Measurements from ENCODE around the gene ZNF385A.

- TF ChIP-seq, protein P1, sequence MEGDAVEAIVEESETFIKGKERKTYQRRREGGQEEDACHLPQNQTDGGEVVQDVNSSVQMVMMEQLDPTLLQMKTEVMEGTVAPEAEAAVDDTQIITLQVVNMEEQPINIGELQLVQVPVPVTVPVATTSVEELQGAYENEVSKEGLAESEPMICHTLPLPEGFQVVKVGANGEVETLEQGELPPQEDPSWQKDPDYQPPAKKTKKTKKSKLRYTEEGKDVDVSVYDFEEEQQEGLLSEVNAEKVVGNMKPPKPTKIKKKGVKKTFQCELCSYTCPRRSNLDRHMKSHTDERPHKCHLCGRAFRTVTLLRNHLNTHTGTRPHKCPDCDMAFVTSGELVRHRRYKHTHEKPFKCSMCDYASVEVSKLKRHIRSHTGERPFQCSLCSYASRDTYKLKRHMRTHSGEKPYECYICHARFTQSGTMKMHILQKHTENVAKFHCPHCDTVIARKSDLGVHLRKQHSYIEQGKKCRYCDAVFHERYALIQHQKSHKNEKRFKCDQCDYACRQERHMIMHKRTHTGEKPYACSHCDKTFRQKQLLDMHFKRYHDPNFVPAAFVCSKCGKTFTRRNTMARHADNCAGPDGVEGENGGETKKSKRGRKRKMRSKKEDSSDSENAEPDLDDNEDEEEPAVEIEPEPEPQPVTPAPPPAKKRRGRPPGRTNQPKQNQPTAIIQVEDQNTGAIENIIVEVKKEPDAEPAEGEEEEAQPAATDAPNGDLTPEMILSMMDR (conservative IDR thresholded peaks at IDR 0.05; ENCODE audit: low read depth in 2 of 2): no peak
- no peak for TF ChIP-seq POLR2AphosphoS5 (IDR thresholded peaks at IDR 0.05; ENCODE audit: low read depth)
- TF ChIP-seq, protein P2, sequence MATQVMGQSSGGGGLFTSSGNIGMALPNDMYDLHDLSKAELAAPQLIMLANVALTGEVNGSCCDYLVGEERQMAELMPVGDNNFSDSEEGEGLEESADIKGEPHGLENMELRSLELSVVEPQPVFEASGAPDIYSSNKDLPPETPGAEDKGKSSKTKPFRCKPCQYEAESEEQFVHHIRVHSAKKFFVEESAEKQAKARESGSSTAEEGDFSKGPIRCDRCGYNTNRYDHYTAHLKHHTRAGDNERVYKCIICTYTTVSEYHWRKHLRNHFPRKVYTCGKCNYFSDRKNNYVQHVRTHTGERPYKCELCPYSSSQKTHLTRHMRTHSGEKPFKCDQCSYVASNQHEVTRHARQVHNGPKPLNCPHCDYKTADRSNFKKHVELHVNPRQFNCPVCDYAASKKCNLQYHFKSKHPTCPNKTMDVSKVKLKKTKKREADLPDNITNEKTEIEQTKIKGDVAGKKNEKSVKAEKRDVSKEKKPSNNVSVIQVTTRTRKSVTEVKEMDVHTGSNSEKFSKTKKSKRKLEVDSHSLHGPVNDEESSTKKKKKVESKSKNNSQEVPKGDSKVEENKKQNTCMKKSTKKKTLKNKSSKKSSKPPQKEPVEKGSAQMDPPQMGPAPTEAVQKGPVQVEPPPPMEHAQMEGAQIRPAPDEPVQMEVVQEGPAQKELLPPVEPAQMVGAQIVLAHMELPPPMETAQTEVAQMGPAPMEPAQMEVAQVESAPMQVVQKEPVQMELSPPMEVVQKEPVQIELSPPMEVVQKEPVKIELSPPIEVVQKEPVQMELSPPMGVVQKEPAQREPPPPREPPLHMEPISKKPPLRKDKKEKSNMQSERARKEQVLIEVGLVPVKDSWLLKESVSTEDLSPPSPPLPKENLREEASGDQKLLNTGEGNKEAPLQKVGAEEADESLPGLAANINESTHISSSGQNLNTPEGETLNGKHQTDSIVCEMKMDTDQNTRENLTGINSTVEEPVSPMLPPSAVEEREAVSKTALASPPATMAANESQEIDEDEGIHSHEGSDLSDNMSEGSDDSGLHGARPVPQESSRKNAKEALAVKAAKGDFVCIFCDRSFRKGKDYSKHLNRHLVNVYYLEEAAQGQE (IDR thresholded peaks at IDR 0.05; ENCODE audit: unreplicated experiment): no peak
- no peak for TF ChIP-seq EZH2 (IDR thresholded peaks at IDR 0.05; ENCODE audit: low read depth, unreplicated experiment)
- TF ChIP-seq JUNB (IDR thresholded peaks at IDR 0.05; ENCODE audit: unreplicated experiment): no peak
- TF ChIP-seq EZH2phosphoT487 (IDR thresholded peaks at IDR 0.05; ENCODE audit: unreplicated experiment): no peak
- no peak for TF ChIP-seq ZNF114 (CRISPR knock-in tag; IDR thresholded peaks at IDR 0.05)
- no peak for TF ChIP-seq ZNF331 (CRISPR knock-in tag; IDR thresholded peaks at IDR 0.05; ENCODE audit: low read depth)
- TF ChIP-seq CREB1 (CRISPR knock-in tag; IDR thresholded peaks at IDR 0.05; ENCODE audit: low read depth): no peak
- TF ChIP-seq, protein P3, sequence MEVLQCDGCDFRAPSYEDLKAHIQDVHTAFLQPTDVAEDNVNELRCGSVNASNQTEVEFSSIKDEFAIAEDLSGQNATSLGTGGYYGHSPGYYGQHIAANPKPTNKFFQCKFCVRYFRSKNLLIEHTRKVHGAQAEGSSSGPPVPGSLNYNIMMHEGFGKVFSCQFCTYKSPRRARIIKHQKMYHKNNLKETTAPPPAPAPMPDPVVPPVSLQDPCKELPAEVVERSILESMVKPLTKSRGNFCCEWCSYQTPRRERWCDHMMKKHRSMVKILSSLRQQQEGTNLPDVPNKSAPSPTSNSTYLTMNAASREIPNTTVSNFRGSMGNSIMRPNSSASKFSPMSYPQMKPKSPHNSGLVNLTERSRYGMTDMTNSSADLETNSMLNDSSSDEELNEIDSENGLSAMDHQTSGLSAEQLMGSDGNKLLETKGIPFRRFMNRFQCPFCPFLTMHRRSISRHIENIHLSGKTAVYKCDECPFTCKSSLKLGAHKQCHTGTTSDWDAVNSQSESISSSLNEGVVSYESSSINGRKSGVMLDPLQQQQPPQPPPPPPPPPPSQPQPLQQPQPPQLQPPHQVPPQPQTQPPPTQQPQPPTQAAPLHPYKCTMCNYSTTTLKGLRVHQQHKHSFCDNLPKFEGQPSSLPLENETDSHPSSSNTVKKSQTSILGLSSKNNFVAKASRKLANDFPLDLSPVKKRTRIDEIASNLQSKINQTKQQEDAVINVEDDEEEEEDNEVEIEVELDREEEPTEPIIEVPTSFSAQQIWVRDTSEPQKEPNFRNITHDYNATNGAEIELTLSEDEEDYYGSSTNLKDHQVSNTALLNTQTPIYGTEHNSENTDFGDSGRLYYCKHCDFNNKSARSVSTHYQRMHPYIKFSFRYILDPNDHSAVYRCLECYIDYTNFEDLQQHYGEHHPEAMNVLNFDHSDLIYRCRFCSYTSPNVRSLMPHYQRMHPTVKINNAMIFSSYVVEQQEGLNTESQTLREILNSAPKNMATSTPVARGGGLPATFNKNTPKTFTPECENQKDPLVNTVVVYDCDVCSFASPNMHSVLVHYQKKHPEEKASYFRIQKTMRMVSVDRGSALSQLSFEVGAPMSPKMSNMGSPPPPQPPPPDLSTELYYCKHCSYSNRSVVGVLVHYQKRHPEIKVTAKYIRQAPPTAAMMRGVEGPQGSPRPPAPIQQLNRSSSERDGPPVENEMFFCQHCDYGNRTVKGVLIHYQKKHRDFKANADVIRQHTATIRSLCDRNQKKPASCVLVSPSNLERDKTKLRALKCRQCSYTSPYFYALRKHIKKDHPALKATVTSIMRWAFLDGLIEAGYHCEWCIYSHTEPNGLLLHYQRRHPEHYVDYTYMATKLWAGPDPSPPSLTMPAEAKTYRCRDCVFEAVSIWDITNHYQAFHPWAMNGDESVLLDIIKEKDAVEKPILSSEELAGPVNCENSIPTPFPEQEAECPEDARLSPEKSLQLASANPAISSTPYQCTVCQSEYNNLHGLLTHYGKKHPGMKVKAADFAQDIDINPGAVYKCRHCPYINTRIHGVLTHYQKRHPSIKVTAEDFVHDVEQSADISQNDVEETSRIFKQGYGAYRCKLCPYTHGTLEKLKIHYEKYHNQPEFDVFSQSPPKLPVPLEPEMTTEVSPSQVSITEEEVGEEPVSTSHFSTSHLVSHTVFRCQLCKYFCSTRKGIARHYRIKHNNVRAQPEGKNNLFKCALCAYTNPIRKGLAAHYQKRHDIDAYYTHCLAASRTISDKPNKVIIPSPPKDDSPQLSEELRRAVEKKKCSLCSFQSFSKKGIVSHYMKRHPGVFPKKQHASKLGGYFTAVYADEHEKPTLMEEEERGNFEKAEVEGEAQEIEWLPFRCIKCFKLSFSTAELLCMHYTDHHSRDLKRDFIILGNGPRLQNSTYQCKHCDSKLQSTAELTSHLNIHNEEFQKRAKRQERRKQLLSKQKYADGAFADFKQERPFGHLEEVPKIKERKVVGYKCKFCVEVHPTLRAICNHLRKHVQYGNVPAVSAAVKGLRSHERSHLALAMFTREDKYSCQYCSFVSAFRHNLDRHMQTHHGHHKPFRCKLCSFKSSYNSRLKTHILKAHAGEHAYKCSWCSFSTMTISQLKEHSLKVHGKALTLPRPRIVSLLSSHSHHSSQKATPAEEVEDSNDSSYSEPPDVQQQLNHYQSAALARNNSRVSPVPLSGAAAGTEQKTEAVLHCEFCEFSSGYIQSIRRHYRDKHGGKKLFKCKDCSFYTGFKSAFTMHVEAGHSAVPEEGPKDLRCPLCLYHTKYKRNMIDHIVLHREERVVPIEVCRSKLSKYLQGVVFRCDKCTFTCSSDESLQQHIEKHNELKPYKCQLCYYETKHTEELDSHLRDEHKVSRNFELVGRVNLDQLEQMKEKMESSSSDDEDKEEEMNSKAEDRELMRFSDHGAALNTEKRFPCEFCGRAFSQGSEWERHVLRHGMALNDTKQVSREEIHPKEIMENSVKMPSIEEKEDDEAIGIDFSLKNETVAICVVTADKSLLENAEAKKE (CRISPR knock-in tag; IDR thresholded peaks at IDR 0.05): no peak
- no peak for TF ChIP-seq NANOG (IDR thresholded peaks at IDR 0.05; ENCODE audit: borderline replicate concordance)
These were observed at the start of gene ZNF385A for GRCh38 chr12:54384591-54385041.
